ENCODE results near the gene C2orf78.
"Not testable (repeated sequence)": the region's sequence is repeated elsewhere in the genome, so short reads cannot be mapped to it uniquely, and the experiment has no call there.

The C2orf78 gene, protein sequence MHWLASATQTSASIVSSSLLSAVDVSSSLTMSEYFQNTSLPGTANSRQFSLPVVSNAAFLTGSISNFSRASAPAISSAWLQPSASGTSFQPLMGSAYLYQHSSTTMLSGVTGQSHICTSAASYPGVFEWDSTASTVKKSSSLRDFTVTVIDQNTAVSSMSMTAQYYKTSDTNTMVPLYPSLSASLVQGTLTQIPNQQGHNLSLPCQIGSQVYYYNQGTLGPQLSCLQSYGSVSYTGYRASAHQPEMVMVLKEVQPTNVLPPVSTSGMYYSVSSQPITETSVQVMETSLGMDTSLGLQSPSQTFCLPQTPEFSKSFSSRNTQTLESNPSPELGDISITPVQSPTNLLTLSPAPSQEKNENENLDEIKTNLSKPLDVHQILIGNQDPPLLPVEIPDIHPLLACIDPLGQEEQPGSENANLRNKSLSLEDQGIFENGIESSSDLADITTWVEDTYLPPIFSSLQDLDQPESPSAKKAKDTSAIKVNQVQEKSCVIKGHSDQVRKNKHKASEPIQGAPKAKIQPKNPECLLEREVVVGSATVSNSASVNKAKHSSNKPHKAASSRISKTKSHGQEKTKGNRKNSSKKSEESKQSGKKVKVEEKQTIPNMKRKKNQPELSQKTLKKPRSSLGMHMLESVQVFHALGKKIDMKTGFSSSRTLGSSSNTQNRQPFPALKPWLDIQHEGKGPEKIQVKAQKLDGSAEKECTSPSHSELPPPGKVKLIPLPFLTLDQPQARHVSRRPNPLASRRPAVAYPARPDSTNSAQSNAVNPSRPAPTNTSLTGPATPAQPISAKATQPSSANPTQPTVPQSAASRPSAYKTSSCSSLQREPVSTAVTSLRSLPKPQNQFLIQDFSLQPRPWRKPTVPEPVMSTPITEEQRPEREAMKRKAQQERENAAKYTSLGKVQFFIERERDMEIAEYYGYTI

DNA sequence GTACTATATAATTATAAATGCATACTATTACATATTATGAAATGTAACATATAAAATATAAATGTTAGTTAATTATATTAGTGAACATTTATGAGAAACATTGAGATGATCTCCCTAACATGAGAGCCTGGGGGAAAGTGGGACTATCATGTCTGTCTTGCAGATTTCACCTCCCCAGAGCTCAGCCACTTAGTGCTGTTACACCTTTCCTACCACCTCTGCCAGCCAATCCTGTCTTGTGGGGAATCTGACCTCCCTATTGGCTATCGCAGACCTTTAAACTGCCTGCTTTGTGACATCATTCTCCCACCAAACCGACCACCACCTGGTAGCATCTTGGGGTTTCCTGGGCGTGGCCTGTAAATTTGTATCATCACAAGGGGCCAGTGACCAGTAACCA lies at the start of gene C2orf78:
C2orf78 (plus strand) TSS at position 301 of the 400 bp plus-strand sequence. CDS start 127 bp downstream, outside the sequence.
- not testable (repeated sequence) for DNase-seq (ENCODE audit: insufficient read length, low spot score); FAIRE-seq

DNA sequence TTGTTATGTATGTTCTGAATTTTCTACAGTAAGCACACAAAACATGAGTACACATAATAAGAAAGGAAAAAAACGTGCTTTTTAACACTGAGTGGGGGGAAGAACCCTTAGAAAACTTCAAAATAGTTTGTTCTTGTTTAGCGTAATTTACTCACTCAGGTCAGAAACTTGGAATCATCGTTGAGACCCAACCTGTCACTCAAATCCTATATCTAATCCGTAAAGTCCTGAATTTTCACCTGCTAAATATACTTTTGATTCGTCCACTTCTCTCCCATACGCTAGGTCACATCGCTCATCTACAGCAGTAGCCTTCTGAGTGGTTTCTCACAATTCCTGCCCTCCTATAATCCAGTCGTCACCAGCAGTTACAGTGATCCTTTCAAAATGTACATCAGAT lies 47.6 kb upstream of the C2orf78 start:
- no peak for FAIRE-seq
- DNase-seq (ENCODE audit: insufficient read length, low spot score) = no peak

DNA sequence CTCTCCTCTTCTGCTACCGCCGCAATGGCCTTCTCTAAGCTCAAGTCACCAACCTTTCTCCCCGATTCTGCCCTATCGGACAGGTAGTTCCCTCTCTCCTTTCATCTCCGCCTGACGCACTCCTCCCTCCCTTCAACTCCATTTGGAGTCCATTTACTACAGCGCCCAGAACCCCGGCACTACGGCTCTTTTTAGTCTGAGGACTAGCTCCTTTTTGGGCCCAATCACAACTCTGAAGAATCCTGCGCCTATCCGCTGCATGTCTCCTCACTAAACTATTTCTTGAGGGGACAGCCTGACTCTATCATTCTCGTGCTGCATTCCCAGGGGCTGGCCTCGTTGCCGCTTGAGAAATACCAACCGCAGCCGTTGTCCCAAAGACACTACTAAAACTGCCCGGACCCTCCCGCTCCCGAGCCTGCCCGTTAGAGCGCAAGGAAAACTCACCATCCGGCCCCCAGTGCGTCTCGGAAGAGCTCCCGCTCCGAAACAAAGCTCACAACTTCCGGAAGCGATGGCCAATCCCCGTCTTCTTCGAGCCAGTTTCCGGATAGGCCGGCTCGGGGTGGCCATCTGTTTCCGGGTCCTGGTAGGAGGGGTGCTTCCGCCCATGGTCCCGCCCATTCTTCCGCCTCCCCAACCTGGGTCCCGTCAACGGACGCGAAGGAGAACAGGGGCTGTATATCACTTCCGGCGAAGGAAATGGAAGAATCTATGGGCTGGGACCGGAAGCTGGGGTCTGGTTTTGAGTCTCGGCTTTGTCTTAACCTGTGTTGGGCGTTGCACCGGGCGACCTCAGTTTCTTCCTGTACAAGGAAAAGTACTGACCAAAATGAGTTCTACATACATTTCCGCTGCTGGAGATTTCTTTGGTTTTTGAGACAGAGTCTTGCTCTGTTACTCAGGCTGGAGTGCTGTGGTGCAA lies 46.9 kb upstream of the C2orf78 start, which contains the start of gene TPRKB:
TPRKB (minus strand) TSS at position 491 of the 925 bp plus-strand sequence. CDS start 2,776 bp downstream, outside the sequence.
- FAIRE-seq (peak; percentile 96), DNase-seq (ENCODE audit: insufficient read length, low spot score) (peak; percentile 97)

DNA sequence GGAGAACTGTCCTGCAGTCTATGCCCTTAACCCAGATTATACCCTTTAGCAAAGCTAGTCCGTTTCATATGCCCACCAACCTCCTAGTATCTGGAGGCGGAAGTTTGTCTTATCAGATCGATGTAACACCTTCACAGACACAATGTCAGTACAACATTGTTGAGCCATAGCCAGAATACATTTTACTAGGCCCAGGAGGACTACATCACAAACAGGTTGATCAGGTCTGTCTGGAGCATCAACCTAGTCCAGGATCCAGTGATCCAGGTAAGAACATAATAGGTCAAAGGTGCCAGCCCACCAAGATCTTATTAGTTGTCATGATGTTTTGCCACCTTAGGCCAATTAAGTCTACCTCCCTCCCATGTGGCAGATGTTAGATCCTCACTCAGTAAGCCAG lies 44.9 kb upstream of the C2orf78 start:
- DNase-seq (ENCODE audit: insufficient read length, low spot score) = no peak

DNA sequence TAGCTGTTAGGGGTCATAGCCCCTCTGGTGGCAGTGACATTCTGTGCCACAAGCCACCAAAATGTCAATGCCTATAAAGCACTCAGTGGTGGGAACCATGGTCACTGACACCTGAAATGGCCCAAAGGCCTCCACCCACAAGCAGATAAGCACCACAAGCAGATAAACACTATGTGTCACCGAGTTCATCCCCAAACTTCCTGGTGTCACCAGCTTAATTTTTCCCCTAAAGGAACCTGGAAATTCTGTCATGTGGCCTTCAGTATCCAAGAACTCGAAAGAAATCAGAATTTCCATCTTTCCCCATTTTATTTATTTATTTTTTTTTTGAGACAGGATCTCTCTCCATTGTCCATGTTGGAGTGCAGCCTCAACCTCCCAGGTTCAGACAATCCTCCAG lies 43.2 kb upstream of the C2orf78 start:
- FAIRE-seq (no peak), DNase-seq (ENCODE audit: insufficient read length, low spot score) (no peak)

More for the DNA sequence above, 44.9 kb upstream of the C2orf78 start:
- no peak for FAIRE-seq

DNA sequence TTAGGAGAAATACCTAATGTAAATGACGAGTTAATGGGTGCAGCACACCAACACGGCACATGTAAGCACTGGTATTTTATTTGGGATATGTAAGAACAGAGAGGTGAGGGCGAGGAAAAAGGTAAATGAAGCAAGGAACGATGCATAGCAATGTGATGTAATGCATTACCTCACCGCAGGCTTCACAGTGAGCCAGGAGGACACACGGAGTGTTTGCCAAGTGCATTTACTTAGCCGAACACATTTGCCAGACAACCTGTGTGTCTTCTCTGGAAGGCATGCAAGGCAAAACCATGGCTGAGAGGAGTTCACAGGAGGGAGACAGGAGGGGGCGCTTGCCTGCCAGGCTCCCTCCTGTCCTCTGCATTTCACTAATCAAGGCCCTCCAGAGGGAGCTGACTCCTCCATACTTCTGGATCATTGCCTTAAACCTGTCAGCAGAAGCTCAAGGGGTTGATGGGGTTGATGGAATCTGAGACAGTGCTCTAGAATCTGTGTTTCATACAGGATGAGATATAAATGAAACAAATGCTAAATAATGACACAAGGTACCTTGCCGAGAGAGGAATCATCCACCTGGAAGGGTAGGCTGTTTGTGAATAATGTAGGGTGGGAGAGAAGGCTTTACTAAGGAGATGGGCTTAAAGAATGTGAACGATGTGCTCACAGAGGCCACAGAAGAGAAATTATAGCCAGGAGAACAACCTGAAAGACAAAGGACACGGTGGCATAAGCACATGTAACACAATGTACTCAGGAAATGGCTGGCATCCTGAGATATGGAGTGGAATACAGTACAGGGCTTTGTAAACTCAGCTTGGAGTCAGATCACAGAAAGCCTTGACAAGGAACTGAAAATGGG lies 37.7 kb upstream of the C2orf78 start:
- DNase-seq (ENCODE audit: insufficient read length, low spot score) = no peak
- no peak for FAIRE-seq

DNA sequence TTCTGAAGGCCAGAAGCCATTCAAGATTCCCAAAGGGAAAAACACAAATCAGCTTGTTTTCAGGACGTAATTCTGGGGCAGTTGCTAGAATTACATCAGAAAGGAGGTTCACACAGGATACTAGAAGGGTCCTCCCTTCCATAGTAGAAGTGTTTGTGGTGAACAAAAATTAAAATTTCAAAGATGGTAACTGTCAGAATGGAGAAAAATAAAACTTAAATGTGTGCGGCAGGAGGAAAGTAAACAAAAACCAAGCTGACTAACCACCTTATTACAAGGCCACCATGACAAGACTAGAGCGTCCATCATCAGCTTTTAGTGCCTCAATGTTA lies 37.1 kb upstream of the C2orf78 start:
- FAIRE-seq = no peak
- DNase-seq (ENCODE audit: insufficient read length, low spot score) = no peak

DNA sequence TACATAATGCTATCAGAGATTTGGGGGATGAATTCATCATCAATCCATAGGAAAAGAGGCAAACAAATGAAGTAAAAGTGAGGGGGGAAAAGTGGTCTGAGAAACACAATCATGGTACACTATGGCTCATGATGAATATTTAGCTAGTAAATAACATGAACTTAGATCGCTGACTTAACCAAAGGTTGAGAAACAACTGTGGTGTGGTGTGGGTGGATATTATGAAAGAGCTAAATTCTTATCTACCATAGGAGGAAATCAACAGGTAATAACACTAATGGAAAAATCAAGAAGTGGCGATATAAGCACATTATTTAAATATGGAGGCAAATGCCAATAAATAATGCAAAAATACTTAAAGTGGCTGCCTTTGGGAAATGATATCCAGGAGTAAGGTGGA lies 34.7 kb upstream of the C2orf78 start:
- DNase-seq (ENCODE audit: insufficient read length, low spot score) (no peak), FAIRE-seq (no peak)

DNA sequence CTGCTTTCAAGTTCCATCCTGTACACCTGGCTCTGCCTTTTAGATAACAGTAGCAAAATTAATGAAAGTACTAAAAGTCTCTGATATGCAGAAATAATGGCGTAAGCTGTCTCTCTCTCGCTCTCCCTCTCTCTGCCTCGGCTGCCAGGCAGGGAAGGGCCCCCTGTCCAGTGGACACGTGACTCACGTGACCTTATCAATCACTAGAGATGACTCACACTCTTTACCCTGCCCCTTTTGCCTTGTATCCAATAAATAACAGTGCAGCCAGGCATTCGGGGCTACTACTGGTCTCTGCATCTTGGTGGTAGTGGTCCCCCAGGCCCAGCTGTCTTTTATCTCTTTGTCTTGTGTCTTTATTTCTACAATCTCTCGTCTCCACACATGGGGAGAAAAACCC lies 29.7 kb upstream of the C2orf78 start:
- FAIRE-seq; DNase-seq (ENCODE audit: insufficient read length, low spot score): not testable (repeated sequence)

DNA sequence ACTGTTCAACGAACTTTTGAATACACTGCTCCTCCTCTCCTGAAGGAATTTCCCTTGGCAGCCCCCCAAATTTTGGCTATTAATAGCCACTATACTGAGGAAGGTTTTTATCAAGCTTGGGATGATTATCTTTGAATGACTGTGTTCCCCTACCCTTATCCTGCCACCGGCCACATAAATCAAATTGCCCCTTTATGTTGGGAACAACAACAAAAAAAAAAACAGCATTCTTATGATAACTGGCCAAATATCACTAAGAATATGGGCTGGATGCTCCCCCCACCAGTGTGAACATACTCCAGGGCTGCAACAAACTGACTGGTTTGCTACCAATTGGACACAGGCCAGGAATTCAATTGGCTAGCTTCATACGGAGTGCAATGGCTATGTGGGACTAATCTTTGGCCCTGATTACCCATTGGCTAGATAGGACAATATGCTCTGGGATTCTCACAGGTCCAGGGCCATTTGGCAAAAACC lies 24.7 kb upstream of the C2orf78 start:
- FAIRE-seq = no peak
- DNase-seq (ENCODE audit: insufficient read length, low spot score) = no peak

DNA sequence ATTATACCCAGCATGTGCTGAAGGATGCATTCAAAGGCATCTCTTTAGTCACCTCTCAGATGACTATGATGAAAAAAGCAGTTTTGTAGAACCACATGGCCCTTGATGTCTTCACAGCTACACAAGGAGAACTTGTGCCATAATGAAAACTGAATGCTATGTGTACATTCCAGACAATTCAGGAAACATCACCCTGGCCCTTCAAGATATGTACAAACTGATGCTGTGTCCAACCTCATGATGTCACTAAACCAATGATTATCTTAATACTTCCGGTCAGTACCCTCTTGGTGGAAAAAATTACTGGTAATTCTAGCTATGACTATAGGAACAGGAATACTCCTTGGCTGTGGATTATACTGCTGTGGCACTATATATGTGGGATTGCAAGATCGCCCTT lies 24.1 kb upstream of the C2orf78 start:
- DNase-seq (ENCODE audit: insufficient read length, low spot score) (no peak), FAIRE-seq (no peak)

DNA sequence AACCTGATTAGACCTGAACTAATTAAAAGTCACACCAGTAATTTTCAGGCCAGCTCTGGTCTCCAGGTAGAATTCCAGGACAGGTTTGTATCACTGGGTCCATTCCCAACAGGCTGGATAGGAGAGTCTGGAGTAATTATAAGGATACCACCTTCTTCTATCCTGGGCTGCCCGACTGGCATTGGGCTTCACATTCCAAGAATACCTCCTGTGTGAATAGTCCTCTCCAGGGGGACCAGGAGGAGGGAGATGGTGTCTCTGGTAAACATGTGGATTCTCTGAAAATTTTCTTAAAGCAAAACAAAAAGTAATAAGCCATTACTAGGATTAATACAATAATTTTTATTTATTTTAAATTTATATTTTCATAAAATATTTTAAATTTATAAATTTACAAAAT lies 21.4 kb upstream of the C2orf78 start:
- DNase-seq (ENCODE audit: insufficient read length, low spot score) = no peak
- no peak for FAIRE-seq

DNA sequence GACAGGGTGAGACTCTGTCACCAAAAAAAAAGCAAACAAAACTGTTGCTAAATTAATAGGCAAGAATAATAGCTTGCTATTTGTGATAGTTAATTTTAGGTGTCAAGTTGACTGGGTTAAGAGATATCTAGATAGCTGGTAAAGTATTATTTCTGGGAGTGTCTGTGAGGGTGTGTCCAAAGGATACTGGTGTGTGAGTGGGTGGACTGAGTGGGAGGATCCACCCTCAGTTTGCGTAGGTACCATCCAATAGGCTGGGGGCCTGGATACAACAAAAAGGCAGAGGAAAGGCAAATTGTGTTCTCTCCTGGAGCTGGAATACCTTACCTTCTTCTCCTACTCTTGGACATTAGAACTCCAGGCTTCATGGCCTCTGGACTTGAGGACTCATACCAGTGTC lies 19.0 kb upstream of the C2orf78 start:
- FAIRE-seq = no peak

DNA sequence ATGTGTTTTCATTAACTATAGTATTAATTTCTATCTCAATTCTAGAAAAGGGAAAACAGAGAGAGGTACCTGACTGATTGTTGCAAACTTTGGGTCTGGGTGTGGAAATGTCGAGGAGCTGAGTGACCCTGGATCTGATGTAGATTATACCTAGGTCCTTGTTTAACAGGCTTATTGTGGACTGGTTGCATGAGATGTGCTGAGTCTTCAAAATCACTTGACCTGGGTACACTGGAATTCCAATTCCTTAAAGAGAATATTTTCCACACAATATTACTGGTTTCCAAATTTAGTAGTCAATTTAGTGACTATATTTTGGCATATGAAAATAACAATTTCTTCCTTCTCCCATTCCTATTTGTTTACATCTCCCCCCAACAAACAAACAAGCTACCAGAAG lies 17.6 kb upstream of the C2orf78 start:
- DNase-seq (ENCODE audit: insufficient read length, low spot score) (no peak), FAIRE-seq (no peak)

More for the DNA sequence above, 19.0 kb upstream of the C2orf78 start:
- DNase-seq (ENCODE audit: insufficient read length, low spot score) = no peak

DNA sequence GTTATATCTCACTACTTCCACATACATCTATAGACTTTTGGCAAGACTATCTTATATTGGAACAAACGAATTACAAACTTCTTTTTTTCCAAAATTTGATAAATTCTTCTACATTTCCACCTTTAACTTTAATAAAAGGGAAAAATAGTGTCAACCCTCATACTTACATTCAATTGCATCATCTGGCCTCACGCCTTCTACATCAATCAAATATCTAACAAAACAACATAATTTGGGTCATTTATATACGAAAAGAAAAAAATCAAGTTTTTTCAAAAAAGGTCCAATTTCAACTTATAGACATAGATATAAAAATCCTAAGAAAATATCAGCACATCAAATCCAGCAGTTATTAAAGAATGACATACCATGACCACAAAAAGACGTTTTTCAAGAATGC lies 17.0 kb upstream of the C2orf78 start:
- DNase-seq (ENCODE audit: insufficient read length, low spot score) (no peak), FAIRE-seq (no peak)

DNA sequence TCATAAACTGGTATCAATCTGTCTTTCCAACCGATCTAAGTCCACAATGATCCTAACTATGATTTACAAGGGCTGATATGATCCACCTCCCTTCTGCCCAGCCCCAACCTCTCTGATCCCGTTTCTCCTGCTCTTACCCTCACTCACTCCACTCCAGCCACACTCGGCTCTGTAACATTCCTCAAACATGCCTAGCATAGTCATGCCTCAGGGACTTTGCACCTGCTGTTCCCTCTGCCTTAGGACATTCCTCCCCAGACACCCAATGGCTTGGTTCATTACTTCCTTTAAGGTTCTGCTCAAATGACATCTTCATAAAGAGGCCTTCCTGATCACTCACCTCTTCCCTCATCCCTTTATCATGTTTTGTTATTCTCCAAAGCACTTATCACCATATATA lies 13.3 kb upstream of the C2orf78 start:
- DNase-seq (ENCODE audit: insufficient read length, low spot score) = no peak
- no peak for FAIRE-seq

DNA sequence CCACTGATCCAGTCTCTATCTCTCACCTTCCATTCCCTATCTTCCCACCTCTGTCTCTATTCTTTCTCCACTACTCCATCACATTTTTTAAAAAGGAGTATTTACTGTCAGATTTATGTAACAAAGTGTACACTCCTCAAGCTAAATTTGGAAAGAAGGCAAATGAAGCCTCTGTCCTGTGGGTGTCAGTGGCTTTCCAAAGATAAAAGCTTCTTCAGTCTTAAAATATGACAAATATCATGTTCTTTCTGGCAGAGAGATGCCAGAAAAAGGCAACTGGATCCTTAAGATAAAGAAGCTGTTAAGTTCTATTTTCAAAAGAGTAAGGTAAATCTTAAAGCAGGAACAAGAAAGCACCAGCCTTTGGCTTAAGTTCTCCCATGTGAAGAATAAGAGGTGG lies 11.2 kb upstream of the C2orf78 start:
- DNase-seq (ENCODE audit: insufficient read length, low spot score) (no peak), FAIRE-seq (no peak)

DNA sequence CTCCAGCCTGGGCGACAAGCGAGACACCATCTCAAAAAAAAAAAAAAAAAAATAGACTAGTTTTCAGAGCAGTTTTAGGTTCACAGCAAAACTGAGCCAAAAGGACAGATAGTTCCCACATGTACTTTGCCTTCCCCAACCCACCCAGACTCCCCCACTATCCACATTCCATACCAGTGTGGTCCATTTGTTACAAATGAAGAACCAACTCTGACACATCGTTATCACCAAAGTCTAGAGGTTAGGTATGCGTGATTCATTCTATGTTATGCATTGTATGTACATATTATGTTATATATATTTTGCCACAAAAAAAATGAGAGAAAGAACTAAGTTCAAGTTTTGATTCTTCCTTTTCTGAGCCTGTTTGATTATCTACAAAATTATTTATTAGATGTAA lies 7.6 kb upstream of the C2orf78 start:
- FAIRE-seq = no peak

DNA sequence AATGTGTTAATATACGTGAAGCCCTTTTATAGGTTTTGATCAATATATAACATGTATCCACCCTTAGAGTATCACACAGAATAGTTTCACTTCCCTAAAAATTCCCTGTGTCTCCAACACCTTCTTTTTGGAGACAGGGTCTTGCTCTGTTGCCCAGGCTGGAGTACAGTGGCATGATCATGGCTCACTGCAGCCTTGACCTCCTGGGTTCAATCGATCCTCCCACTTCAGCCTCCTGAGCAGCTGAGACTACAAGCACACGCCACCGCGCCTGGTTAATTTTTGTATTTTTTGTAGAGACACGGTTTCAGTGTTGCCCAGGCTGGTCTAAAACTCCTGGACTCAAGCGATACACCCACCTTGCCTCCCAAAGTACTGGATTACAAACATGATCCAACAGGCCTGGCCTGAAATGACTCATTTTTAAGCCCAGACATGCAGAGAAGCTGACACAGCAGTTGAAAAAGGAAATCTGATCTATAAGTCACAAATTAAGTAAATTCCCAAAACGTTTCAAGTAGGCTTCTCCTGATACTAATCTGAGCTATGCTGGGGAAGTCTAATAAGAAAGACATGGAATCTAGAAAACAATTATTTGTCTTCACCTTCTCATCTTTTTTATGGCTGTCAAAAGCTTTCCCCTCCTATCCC lies 7.0 kb upstream of the C2orf78 start:
- FAIRE-seq = no peak
- DNase-seq (ENCODE audit: insufficient read length, low spot score) = no peak

More for the DNA sequence above, 7.6 kb upstream of the C2orf78 start:
- DNase-seq (ENCODE audit: insufficient read length, low spot score) = no peak
